ENCODE results near the gene GATM. TPM values are rescaled to one million over a fixed set of nuclear protein-coding genes. Genes with fewer than 3 reads are reported as not detected.

GATM gene
- total RNA-seq, 1 donor: 0.72 TPM

- Histone ChIP-seq H3K36me3 (ENCODE audit: insufficient read depth, low read length) (no peaks in the 10 kb centered on the region), H3K27ac (ENCODE audit: low read depth, low read length) (no peak overlapping the region), H3K9me3 (ENCODE audit: low read depth, low read length) (no peaks in the 10 kb centered on the region), H3K27me3 (ENCODE audit: insufficient read depth, low read length) (no peaks in the 10 kb centered on the region), H3K79me2 (ENCODE audit: insufficient read depth, low read length) (no peaks in the 10 kb centered on the region), H2AFZ (ENCODE audit: low read length) (no peak overlapping the region), H3K4me2 (ENCODE audit: insufficient read depth, low read length) (no peak overlapping the region), H3K4me3 (ENCODE audit: insufficient read depth, low read length) (no peak overlapping the region), H3K4me1 (ENCODE audit: insufficient read depth, low read length) (no peaks in the 10 kb centered on the region), H4K20me1 (ENCODE audit: insufficient read depth, low read length) (no peaks in the 10 kb centered on the region)
- DNase-seq (ENCODE audit: insufficient read length, low spot score, missing footprints): no peak
- TF ChIP-seq CTCF (IDR thresholded peaks at IDR 0.05; ENCODE audit: extremely low read depth, low read depth, low read length): no peak
These were observed 30.4 kb downstream of the GATM start for GRCh38 chr15:45347989-45348388.

GRCh38 chr15:45347033-45347432 is 31.3 kb downstream of the GATM start:
- no peaks in the 10 kb centered on the region for H3K4me1 ChIP-seq (ENCODE audit: insufficient read depth, low read length)
- TF ChIP-seq CTCF (IDR thresholded peaks at IDR 0.05; ENCODE audit: extremely low read depth, low read depth, low read length): no peak
- H2AFZ ChIP-seq (ENCODE audit: low read length): no peak overlapping the region

GRCh38 chr15:45346381-45346780 is 32.0 kb downstream of the GATM start:
- no peak for DNase-seq (ENCODE audit: insufficient read length, low spot score, missing footprints)
- Histone ChIP-seq H3K27ac (ENCODE audit: low read depth, low read length) (no peak overlapping the region), H3K27me3 (ENCODE audit: insufficient read depth, low read length) (no peaks in the 10 kb centered on the region), H3K4me3 (ENCODE audit: insufficient read depth, low read length) (no peak overlapping the region), H3K79me2 (ENCODE audit: insufficient read depth, low read length) (no peaks in the 10 kb centered on the region), H3K36me3 (ENCODE audit: insufficient read depth, low read length) (no peaks in the 10 kb centered on the region), H3K4me2 (ENCODE audit: insufficient read depth, low read length) (no peak overlapping the region), H3K4me1 (ENCODE audit: insufficient read depth, low read length) (no peaks in the 10 kb centered on the region), H4K20me1 (ENCODE audit: insufficient read depth, low read length) (no peaks in the 10 kb centered on the region), H3K9me3 (ENCODE audit: low read depth, low read length) (no peaks in the 10 kb centered on the region), H2AFZ (ENCODE audit: low read length) (no peak overlapping the region)
- TF ChIP-seq CTCF (IDR thresholded peaks at IDR 0.05; ENCODE audit: extremely low read depth, low read depth, low read length): no peak

More at GRCh38 chr15:45347033-45347432, 31.3 kb downstream of the GATM start:
- no peaks in the 10 kb centered on the region for H3K79me2 ChIP-seq (ENCODE audit: insufficient read depth, low read length)
- no peak for DNase-seq (ENCODE audit: insufficient read length, low spot score, missing footprints)
- H3K36me3 ChIP-seq (ENCODE audit: insufficient read depth, low read length): no peaks in the 10 kb centered on the region
- no peaks in the 10 kb centered on the region for H4K20me1 ChIP-seq (ENCODE audit: insufficient read depth, low read length)
- H3K4me2 ChIP-seq (ENCODE audit: insufficient read depth, low read length): no peak overlapping the region
- no peaks in the 10 kb centered on the region for H3K9me3 ChIP-seq (ENCODE audit: low read depth, low read length)
- no peak overlapping the region for H3K4me3 ChIP-seq (ENCODE audit: insufficient read depth, low read length)
- H3K27ac ChIP-seq (ENCODE audit: low read depth, low read length): no peak overlapping the region
- H3K27me3 ChIP-seq (ENCODE audit: insufficient read depth, low read length): no peaks in the 10 kb centered on the region

- no peaks in the 10 kb centered on the region for H3K79me2 ChIP-seq (ENCODE audit: insufficient read depth, low read length)
- H3K36me3 ChIP-seq (ENCODE audit: insufficient read depth, low read length): no peaks in the 10 kb centered on the region
- no peak overlapping the region for H3K27ac ChIP-seq (ENCODE audit: low read depth, low read length)
- no peak for DNase-seq (ENCODE audit: insufficient read length, low spot score, missing footprints)
- no peak for TF ChIP-seq CTCF (IDR thresholded peaks at IDR 0.05; ENCODE audit: extremely low read depth, low read depth, low read length)
- H3K9me3 ChIP-seq (ENCODE audit: low read depth, low read length): no peaks in the 10 kb centered on the region
- H3K4me2 ChIP-seq (ENCODE audit: insufficient read depth, low read length): no peak overlapping the region
- no peaks in the 10 kb centered on the region for H3K27me3 ChIP-seq (ENCODE audit: insufficient read depth, low read length)
- H4K20me1 ChIP-seq (ENCODE audit: insufficient read depth, low read length): no peaks in the 10 kb centered on the region
- H2AFZ ChIP-seq (ENCODE audit: low read length): no peak overlapping the region
- H3K4me1 ChIP-seq (ENCODE audit: insufficient read depth, low read length): no peaks in the 10 kb centered on the region
- H3K4me3 ChIP-seq (ENCODE audit: insufficient read depth, low read length): no peak overlapping the region
These were observed 35.0 kb downstream of the GATM start for GRCh38 chr15:45343258-45343860.
